HG03432 (cell line): ENCODE data around the gene TMEM30B.

ENCODE experiments used
- ATAC-seq: cut with Tn5 transposase; IDR thresholded peaks from one replicate; pipeline ENCODE4 v1.9.1; 2021; ENCODE audit warnings: mild to moderate bottlenecking, moderate library complexity; ENCODE audit not compliant: unreplicated experiment

Gene TMEM30B

GRCh38 chr14:61300209-61300608 lies 19.1 kb upstream of the TMEM30B start:
- no peak for ATAC-seq

GRCh38 chr14:61298824-61299223 lies 17.7 kb upstream of the TMEM30B start:
- ATAC-seq: no peak

DNA sequence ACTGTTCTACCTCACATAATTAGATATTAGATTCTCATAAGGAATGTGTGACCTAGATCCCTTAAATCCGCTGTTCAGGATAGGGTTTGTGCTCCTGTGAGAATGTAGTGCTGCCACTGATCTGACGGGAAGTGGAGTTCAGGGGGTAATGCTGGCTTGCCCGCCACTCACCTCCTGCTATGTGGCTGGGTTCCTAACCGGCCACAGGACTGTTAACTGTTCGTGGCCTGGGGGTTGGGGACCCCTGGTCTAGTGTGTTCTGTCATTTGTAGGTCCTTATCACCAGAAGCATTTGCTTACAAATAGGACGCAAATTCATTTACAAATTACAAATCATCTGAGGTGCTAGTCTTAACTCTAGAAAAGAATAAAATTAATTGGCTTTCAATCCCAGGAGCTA lies 16.4 kb upstream of the TMEM30B start:
- ATAC-seq: no peak

GRCh38 chr14:61296719-61297502 lies 15.8 kb upstream of the TMEM30B start:
- peak; percentile 66 for ATAC-seq

DNA sequence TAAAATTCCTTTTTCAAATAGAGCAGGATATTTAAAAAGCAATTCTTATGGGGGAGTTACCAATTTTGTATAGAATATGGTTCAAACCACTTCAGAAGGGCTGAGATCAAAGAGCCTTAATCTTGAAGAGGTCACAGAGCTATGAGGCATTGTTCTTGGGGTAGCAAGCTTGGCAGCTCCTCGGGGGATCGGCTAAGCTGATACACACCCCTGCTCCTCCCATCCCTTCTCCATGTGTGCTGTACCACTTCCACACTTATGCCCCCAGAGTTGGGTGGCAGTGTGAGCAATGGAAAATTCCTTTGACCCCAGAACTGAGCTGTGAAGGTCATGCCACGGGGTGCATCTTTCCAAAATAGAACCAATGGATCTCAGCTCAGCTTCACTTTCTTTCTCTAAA lies 15.0 kb upstream of the TMEM30B start:
- ATAC-seq: no peak

GRCh38 chr14:61290701-61291100 lies 9.6 kb upstream of the TMEM30B start:
- no peak for ATAC-seq

DNA sequence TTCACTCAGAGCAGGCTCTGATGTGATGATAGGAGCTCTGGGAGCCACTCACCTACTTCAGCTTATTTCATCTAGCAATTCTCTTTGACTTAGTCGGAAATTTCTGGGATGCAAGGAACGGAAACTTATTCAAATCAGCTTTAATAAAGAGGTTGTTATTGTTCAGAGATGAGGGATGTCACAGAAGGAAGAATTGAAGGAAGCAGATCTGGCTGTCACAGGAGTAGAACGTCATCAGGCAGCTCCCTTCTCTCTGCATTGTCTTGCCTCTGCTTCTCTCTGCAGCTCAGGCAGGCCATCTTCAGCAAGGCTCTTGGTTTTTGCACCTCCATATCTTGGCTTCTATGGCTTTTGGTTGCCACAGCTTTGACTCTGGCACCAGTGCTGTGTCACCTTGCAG lies 7.6 kb upstream of the TMEM30B start:
- ATAC-seq: no peak

GRCh38 chr14:61288228-61288627 lies 7.1 kb upstream of the TMEM30B start:
- ATAC-seq: no peak

DNA sequence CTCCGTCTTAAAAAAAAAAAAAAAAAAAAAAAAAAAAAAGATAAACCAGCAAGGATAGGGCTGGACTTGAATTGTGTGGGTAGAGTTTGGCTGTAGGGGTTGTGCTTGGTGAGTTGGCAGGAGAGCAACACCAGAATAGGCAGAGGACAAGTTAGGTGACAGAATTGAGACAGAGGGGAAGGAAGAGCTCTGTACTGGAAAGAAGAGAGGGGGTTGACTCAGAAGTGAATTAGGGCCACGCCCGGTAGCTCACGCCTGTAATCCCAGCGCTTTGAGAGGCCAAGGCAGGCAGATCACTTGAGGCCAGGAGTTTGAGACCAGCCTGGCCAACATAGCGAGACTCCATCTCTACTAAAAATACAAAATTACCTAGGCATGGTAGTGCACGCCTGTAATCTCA lies 6.1 kb upstream of the TMEM30B start:
- no peak for ATAC-seq

DNA sequence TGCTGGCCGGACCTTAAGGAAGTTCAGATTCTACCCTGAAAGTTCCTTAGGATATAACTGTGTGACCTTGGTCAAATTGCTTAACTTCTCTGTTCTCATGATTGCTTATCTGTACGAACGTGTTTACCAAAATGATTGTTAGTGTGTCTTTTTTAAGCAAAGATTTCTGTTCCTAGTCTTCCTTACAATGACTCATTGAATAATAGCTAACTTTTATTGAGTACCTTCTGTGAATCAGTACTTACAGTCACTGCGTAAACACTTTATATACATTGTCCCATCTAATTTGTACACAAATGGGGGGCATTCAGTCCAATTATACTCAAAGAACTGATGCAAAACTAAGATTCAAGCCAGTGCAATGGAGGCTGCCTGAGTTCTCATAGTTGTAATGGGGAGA lies 4.2 kb upstream of the TMEM30B start:
- ATAC-seq: no peak

DNA sequence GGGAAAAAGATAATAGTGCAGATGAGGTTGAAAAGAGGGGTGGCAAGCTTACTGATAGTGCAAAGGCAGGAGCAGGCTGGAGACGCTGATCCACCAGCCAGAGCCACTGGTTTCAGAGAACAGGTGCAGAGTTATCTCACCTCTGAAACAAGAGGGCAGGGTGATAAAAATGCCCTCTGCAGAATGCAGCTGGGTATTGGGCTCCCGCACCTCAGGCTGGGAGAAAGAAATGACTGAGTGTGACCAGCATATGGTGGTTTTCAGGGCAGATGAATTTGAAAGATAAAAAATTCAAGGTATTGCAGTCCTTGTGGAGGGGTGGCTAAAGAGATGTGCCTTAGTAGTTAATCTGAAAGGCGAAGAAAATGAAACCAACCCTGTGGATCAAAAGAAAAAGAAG lies 2.9 kb upstream of the TMEM30B start:
- ATAC-seq: no peak

DNA sequence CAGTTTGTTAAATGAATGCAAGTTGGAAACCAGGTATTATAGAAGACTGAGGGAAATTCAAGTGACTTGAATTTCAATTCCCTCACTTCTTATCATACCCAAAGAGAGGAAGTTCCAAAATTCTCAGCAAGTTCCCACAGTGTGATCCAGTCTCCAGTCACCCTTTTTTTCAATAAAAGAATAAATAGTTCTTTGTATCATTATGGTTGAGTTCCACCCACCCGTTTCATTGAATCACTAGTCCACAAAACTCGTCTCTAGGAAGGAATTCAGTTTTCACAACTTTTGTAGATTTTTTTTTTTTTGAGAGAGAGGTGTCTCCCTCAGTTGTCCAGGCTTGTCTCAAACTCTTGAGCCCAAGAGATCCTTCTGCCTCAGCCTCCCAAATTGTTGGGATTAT lies 1.6 kb upstream of the TMEM30B start:
- no peak for ATAC-seq

DNA sequence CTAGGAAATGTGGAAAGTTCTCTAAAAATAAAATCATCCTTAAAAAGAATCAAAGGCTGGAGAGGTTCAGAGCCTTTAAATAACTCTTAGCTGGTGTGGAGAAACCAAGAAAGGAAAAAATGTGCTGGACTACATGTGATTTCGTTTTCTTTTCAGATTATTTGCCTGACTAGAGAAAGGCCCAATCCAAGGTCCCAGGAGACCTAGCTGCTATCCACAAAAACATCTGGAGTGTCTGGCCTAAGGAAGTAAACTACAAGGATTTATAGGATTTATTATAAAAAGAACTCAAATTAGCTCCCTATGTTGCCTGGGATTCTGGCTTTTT lies 774 bp upstream of the TMEM30B start:
- no peak for ATAC-seq

DNA sequence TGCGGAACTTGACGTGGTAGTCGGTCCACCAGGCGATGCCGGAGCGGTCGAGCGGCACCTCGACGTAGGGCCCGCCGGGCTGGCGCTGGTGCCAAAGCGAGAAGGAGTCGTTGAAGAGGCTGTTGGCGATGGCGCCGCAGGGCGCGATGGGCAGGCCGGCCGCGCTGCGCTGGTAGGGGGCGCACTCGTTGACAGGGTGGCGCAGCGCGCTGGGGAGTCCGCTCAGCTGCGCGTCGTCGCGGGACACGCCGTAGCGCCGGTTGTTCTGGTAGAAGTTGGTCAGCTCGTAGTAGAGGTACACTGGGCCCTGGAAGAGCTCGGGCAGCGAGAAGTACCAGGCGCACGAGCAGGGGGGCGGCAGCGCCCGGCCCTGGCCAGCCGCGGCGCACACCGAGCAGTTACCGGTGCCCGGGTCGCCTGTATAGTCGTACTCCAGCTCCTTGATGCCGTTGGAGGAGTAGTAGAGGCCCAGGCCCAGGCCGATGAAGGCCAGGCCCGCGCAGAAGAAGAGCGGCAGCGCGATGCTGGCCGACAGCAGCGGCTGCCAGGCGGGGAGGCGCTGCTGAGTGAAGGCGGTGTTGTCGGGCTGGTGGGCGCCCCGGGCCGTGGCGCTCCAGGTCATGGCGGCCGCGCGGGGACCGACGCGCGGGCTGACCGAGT lies 482 bp downstream of the TMEM30B start:
- ATAC-seq: peak; percentile 63

GRCh38 chr14:61280092-61280525 lies 1.0 kb downstream of the TMEM30B start:
- no peak for ATAC-seq

DNA sequence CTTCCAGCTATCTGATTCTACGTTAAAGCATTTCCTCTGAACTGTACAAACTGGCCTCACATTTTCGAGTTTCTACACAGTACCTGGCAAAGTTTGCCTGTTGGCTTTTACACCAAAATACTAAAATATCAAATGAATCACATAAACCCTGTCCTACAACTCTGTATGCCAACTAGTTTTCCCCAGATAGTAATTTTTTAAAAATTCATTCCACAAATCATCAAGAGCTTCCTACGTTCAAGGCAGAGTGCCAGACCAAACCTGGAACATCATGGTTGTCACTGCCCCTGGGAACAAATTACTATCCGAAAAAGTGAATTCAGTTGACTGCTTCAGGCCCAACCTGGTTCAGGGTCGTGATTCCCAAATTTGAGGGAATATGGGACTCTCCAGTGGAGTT lies 2.1 kb downstream of the TMEM30B start:
- no peak for ATAC-seq

- ATAC-seq: no peak
Measured at GRCh38 chr14:61277784-61278183, 3.4 kb downstream of the TMEM30B start.

GRCh38 chr14:61277232-61277631 lies 3.9 kb downstream of the TMEM30B start:
- ATAC-seq: no peak

DNA sequence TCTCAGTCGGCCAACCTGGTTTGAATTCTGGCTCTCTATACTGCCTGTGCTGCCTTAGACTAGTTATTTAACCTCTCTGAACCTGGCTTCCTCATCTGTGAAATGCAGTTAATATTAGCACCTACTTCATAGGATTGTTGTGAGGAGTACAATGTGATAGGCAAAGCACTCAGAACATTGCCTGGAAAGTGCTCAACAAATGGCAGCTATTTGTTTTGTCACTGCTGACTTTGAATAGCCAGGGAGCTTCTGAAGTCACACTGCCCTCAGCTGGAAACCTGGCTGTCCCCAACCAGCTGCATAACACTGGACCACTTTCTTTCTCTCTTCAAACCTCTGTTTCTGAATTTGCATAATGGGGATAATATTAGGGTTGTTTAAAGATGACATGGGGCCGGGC lies 9.6 kb downstream of the TMEM30B start:
- ATAC-seq: no peak

GRCh38 chr14:61270714-61271113 lies 10.4 kb downstream of the TMEM30B start:
- ATAC-seq: no peak

GRCh38 chr14:61269321-61270083 lies 11.6 kb downstream of the TMEM30B start:
- ATAC-seq: peak; percentile 92

DNA sequence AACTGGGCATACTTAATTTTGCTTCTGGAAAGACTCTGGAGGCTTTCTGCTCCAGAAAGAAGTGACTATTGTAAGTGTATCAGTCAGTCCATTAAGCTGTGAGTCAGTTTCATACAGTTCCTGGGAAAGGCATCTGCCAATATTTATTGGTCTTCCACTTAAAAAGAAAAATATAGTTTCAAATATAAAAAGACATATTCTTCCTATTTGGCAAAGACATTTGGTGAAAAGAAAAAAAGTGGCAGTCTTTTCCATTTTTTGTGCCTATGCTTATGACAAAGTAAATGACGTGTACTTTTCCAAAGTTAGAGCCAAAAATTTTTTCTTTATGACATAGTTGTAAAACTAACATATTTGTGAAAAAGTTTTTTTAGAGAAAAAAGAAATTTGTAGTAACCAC lies 12.3 kb downstream of the TMEM30B start:
- no peak for ATAC-seq
